ENCODE results near the gene ABCC11.

The ABCC11 gene

GRCh38 chr16:48124266-48124665, 123.1 kb downstream of the ABCC11 start:
- no peak for DNase-seq

- DNase-seq = no peak
Observed at GRCh38 chr16:48123104-48123788, 124.1 kb downstream of the ABCC11 start.

- DNase-seq = no peak
Observed at GRCh38 chr16:48121276-48121675, 126.1 kb downstream of the ABCC11 start.

GRCh38 chr16:48118841-48119240, 128.5 kb downstream of the ABCC11 start:
- DNase-seq = no peak

- DNase-seq = peak; percentile 91
Observed at GRCh38 chr16:48117217-48118105, 129.9 kb downstream of the ABCC11 start.

All from NCI-H82 (cell line).